HEK293 (cell line): Measurements from ENCODE around the gene UBE2J2.

Experiments
- CTCF ChIA-PET: fragments of 350-600 bp; formaldehyde crosslinking; extraction: SDS; loops from one replicate; lab custom pipeline; 2021; ENCODE audit warnings: antibody characterized with exemption; lab: Yijun Ruan, JAX
- POLR2A ChIA-PET: fragments of 300-600 bp; formaldehyde crosslinking; extraction: SDS; loops from one replicate; lab custom pipeline; 2020; ENCODE audit warnings: antibody characterized with exemption, inconsistent platforms; lab: Yijun Ruan, JAX
- H3K27ac ChIP-seq: fragments of 200-500 bp; sonication (Bioruptor generic); 2 replicates; pipeline ENCODE4 v1.5.1; 2014; ENCODE audit warnings: low read depth, low read length, control low read depth, inconsistent platforms; ENCODE audit errors: extremely low read depth
- H3K36me3 ChIP-seq, 2 experiments: fragments of 200-500 bp in 1 of 2; sonication (Bioruptor generic) in 1 of 2; 1 replicate in 1 of 2; 2 replicates in 1 of 2; pipeline ENCODE4 v1.5.1; 2014 to 2017; ENCODE audit warnings: inconsistent platforms in 2 of 2, low read length in 2 of 2; ENCODE audit not compliant: control insufficient read depth in 2 of 2, insufficient read depth in 1 of 2
- H3K4me1 ChIP-seq: fragments of 200-500 bp; sonication (Bioruptor generic); 2 replicates; pipeline ENCODE4 v1.5.1; 2014; ENCODE audit warnings: mild to moderate bottlenecking, low read length, inconsistent platforms; ENCODE audit not compliant: control insufficient read depth, insufficient read depth
- H3K4me3 ChIP-seq: 2 replicates; pipeline ENCODE4 v1.5.1; 2011; ENCODE audit warnings: low read depth, mild to moderate bottlenecking, control low read depth, low read length, moderate library complexity
- H3K9me3 ChIP-seq: fragments of 200-500 bp; sonication (Bioruptor generic); 2 replicates; pipeline ENCODE4 v1.5.1; 2014; ENCODE audit warnings: low read depth, low read length, inconsistent platforms; ENCODE audit not compliant: control insufficient read depth, insufficient read depth
- RBAK ChIP-seq: fragments of 450-650 bp; formaldehyde crosslinking; IDR thresholded peaks from 2 replicates; pipeline ENCODE4 v1.5.1; 2016; ENCODE audit warnings: missing biosample characterization, missing genetic modification characterization
- SETDB1 ChIP-seq: IDR thresholded peaks from one replicate; pipeline ENCODE4 v1.6.1; 2017; ENCODE audit warnings: mild to moderate bottlenecking, low read length, moderate library complexity, mixed read lengths; ENCODE audit not compliant: insufficient read length
- TCF7L2 ChIP-seq: IDR thresholded peaks from 2 replicates; pipeline ENCODE4 v1.6.1; 2011; ENCODE audit warnings: low read depth, mild to moderate bottlenecking, inconsistent platforms, low read length, moderate library complexity, borderline replicate concordance
- TRIM28 ChIP-seq: IDR thresholded peaks from 2 replicates; pipeline ENCODE4 v1.6.1; 2011; ENCODE audit warnings: low read length, control low read depth, borderline replicate concordance
- YY1 ChIP-seq: fragments of 450-650 bp; formaldehyde crosslinking; IDR thresholded peaks from 2 replicates; pipeline ENCODE4 v1.5.1; 2018; ENCODE audit warnings: missing biosample characterization, missing genetic modification characterization
- ZBTB17 ChIP-seq: fragments of 450-650 bp; formaldehyde crosslinking; IDR thresholded peaks from 2 replicates; pipeline ENCODE4 v1.5.1; 2016; ENCODE audit warnings: missing biosample characterization, missing genetic modification characterization
- ZNF148 ChIP-seq: fragments of 450-650 bp; formaldehyde crosslinking; IDR thresholded peaks from 2 replicates; pipeline ENCODE4 v1.5.0; 2017; ENCODE audit warnings: missing biosample characterization, missing genetic modification characterization, borderline replicate concordance
- ZNF169 ChIP-seq: fragments of 450-650 bp; formaldehyde crosslinking; IDR thresholded peaks from 2 replicates; pipeline ENCODE4 v1.5.1; 2016; ENCODE audit warnings: missing biosample characterization, missing genetic modification characterization
- ZNF221 ChIP-seq: fragments of 450-650 bp; formaldehyde crosslinking; IDR thresholded peaks from 2 replicates; pipeline ENCODE4 v1.5.1; 2017; ENCODE audit warnings: missing biosample characterization, missing genetic modification characterization, borderline replicate concordance
- ZNF302 ChIP-seq: fragments of 450-650 bp; formaldehyde crosslinking; IDR thresholded peaks from 2 replicates; pipeline ENCODE4 v1.5.1; 2016; ENCODE audit warnings: missing biosample characterization, missing genetic modification characterization, low read depth
- ZNF324 ChIP-seq: fragments of 450-650 bp; formaldehyde crosslinking; IDR thresholded peaks from 2 replicates; pipeline ENCODE4 v1.5.1; 2016; ENCODE audit warnings: missing biosample characterization, missing genetic modification characterization
- ZNF404 ChIP-seq: fragments of 450-650 bp; formaldehyde crosslinking; IDR thresholded peaks from 2 replicates; pipeline ENCODE4 v1.5.1; 2017; ENCODE audit warnings: missing biosample characterization, missing genetic modification characterization
- ZNF473 ChIP-seq: fragments of 450-650 bp; formaldehyde crosslinking; IDR thresholded peaks from 2 replicates; pipeline ENCODE4 v1.5.1; 2017; ENCODE audit warnings: missing biosample characterization, missing genetic modification characterization
- ZNF558 ChIP-seq: fragments of 450-650 bp; formaldehyde crosslinking; IDR thresholded peaks from 2 replicates; pipeline ENCODE4 v1.5.1; 2016; ENCODE audit warnings: missing biosample characterization, missing genetic modification characterization
- ZNF560 ChIP-seq: fragments of 450-650 bp; formaldehyde crosslinking; IDR thresholded peaks from 2 replicates; pipeline ENCODE4 v1.5.1; 2017; ENCODE audit warnings: missing biosample characterization, missing genetic modification characterization, borderline replicate concordance
- ZNF621 ChIP-seq: fragments of 450-650 bp; formaldehyde crosslinking; IDR thresholded peaks from 2 replicates; pipeline ENCODE4 v1.5.1; 2017; ENCODE audit warnings: missing biosample characterization, missing genetic modification characterization
- ZNF626 ChIP-seq: fragments of 450-650 bp; sonication (Bioruptor Pico); formaldehyde crosslinking; IDR thresholded peaks from 2 replicates; pipeline ENCODE4 v1.5.1; 2018; ENCODE audit warnings: missing biosample characterization, missing genetic modification characterization, inconsistent platforms
- ZNF660 ChIP-seq: fragments of 450-650 bp; IDR thresholded peaks from 2 replicates; pipeline ENCODE4 v1.5.1; 2018; ENCODE audit warnings: missing biosample characterization, mild to moderate bottlenecking, missing genetic modification characterization
- TF ChIP-seq, protein P1 (sequence below): fragments of 450-650 bp; formaldehyde crosslinking; IDR thresholded peaks from 2 replicates; pipeline ENCODE4 v1.5.1; 2016; ENCODE audit warnings: missing biosample characterization, missing genetic modification characterization
- TF ChIP-seq, protein P2 (sequence below): fragments of 450-650 bp; formaldehyde crosslinking; IDR thresholded peaks from 2 replicates; pipeline ENCODE4 v1.5.1; 2016; ENCODE audit warnings: missing biosample characterization, missing genetic modification characterization
- TF ChIP-seq, protein P3 (sequence below): fragments of 450-650 bp; formaldehyde crosslinking; IDR thresholded peaks from 2 replicates; pipeline ENCODE4 v1.5.1; 2016; ENCODE audit warnings: missing biosample characterization, missing genetic modification characterization
- TF ChIP-seq, protein P4 (sequence below): fragments of 450-650 bp; formaldehyde crosslinking; IDR thresholded peaks from 2 replicates; pipeline ENCODE4 v1.5.1; 2016; ENCODE audit warnings: missing biosample characterization, missing genetic modification characterization

The UBE2J2 gene

GRCh38 chr1:1308756-1309250 is 35.1 kb upstream of the UBE2J2 start (continued):
- TF ChIP-seq, protein P1, sequence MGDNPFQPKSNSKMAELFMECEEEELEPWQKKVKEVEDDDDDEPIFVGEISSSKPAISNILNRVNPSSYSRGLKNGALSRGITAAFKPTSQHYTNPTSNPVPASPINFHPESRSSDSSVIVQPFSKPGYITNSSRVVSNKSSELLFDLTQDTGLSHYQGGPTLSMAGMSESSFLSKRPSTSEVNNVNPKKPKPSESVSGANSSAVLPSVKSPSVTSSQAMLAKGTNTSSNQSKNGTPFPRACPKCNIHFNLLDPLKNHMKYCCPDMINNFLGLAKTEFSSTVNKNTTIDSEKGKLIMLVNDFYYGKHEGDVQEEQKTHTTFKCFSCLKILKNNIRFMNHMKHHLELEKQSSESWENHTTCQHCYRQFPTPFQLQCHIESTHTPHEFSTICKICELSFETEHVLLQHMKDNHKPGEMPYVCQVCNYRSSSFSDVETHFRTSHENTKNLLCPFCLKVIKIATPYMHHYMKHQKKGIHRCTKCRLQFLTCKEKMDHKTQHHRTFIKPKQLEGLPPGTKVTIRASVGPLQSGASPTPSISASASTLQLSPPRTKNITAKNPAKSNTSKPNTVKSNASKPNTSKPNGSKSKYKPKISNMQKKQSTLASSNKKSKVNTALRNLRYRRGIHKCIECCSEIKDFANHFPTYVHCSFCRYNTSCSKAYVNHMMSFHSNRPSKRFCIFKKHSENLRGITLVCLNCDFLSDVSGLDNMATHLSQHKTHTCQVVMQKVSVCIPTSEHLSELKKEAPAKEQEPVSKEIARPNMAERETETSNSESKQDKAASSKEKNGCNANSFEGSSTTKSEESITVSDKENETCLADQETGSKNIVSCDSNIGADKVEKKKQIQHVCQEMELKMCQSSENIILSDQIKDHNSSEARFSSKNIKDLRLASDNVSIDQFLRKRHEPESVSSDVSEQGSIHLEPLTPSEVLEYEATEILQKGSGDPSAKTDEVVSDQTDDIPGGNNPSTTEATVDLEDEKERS = no peak
- TF ChIP-seq ZNF221 (tag by site-specific recombination) (no peak), ZNF558 (tag by site-specific recombination) (no peak), ZNF404 (tag by site-specific recombination) (no peak), RBAK (tag by site-specific recombination) (no peak), SETDB1 (no peak), ZNF473 (tag by site-specific recombination) (no peak), TRIM28 (no peak), ZNF560 (no peak), ZNF660 (tag by site-specific recombination) (peak; percentile 5; the same call in 1 of the 2 replicates)
- TF ChIP-seq, protein P2, sequence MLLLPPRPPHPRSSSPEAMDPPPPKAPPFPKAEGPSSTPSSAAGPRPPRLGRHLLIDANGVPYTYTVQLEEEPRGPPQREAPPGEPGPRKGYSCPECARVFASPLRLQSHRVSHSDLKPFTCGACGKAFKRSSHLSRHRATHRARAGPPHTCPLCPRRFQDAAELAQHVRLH = no peak

GRCh38 chr1:1307923-1308755 is 34.5 kb upstream of the UBE2J2 start, which contains the start of the genes ACAP3 and PUSL1:
ACAP3 (minus strand) TSS chr1:1307930; CDS start chr1:1307815, 115 bp downstream.
PUSL1 (plus strand) TSS chr1:1308597; CDS start chr1:1308644, 47 bp downstream.
- Histone ChIP-seq H3K27ac (peak within 1 kb of the TSS; percentile 96), H3K4me1 (peaks cover 20% of the 10 kb centered on the region), H3K36me3 (peaks cover 0 to 44% of the 10 kb centered on the region in 2 experiments; a peak in 1 of 3 replicates), H3K9me3 (no peaks in the 10 kb centered on the region), H3K4me3 (peak within 1 kb of the TSS; percentile 81)
- POLR2A ChIA-PET = no interaction called here
- CTCF ChIA-PET = no interaction called here
- TF ChIP-seq, protein P3, sequence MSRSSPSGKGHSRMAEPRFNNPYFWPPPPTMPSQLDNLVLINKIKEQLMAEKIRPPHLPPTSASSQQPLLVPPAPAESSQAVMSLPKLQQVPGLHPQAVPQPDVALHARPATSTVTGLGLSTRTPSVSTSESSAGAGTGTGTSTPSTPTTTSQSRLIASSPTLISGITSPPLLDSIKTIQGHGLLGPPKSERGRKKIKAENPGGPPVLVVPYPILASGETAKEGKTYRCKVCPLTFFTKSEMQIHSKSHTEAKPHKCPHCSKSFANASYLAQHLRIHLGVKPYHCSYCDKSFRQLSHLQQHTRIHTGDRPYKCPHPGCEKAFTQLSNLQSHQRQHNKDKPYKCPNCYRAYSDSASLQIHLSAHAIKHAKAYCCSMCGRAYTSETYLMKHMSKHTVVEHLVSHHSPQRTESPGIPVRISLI (tag by site-specific recombination) = no peak
- 0 out of 2 replicates have a peak, but pooled peaks have one; percentile 50 for TF ChIP-seq ZBTB17
- no peak for TF ChIP-seq ZNF148 (tag by site-specific recombination)
- TF ChIP-seq, protein P1 = no peak
- TF ChIP-seq ZNF626 = no peak
- no peak for TF ChIP-seq ZNF621 (tag by site-specific recombination)
- TF ChIP-seq TCF7L2 = no peak
- no peak for TF ChIP-seq ZNF169 (tag by site-specific recombination)
- TF ChIP-seq, protein P4, sequence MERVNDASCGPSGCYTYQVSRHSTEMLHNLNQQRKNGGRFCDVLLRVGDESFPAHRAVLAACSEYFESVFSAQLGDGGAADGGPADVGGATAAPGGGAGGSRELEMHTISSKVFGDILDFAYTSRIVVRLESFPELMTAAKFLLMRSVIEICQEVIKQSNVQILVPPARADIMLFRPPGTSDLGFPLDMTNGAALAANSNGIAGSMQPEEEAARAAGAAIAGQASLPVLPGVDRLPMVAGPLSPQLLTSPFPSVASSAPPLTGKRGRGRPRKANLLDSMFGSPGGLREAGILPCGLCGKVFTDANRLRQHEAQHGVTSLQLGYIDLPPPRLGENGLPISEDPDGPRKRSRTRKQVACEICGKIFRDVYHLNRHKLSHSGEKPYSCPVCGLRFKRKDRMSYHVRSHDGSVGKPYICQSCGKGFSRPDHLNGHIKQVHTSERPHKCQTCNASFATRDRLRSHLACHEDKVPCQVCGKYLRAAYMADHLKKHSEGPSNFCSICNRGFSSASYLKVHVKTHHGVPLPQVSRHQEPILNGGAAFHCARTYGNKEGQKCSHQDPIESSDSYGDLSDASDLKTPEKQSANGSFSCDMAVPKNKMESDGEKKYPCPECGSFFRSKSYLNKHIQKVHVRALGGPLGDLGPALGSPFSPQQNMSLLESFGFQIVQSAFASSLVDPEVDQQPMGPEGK (tag by site-specific recombination) = peak; percentile 99
- peak; percentile 17 for TF ChIP-seq YY1 (tag by site-specific recombination)
- peak; percentile 94 for TF ChIP-seq ZNF324 (tag by site-specific recombination)
- no peak for TF ChIP-seq ZNF302 (tag by site-specific recombination)
